HG03575 (cell line): ENCODE data around the gene KLHL29.

Experiments
- ATAC-seq: cut with Tn5 transposase; IDR thresholded peaks from one replicate; pipeline ENCODE4 v1.9.1; 2021; ENCODE audit not compliant: unreplicated experiment, insufficient number of reproducible peaks, low FRiP score; ENCODE audit errors: extremely low read depth

Gene KLHL29

GRCh38 chr2:23418056-23418455, 33.1 kb downstream of the KLHL29 start:
- no peak for ATAC-seq

- no peak for ATAC-seq
These were observed 33.5 kb downstream of the KLHL29 start for GRCh38 chr2:23418461-23418911.

GRCh38 chr2:23419171-23420090, 34.5 kb downstream of the KLHL29 start:
- ATAC-seq = no peak

- no peak for ATAC-seq
These were observed 35.3 kb downstream of the KLHL29 start for GRCh38 chr2:23420091-23420839.

GRCh38 chr2:23420840-23421476, 36.0 kb downstream of the KLHL29 start:
- ATAC-seq = no peak

- no peak for ATAC-seq
These were observed 37.4 kb downstream of the KLHL29 start for GRCh38 chr2:23422089-23423061.

GRCh38 chr2:23423062-23423872, 38.3 kb downstream of the KLHL29 start:
- no peak for ATAC-seq

- no peak for ATAC-seq
These were observed 39.1 kb downstream of the KLHL29 start for GRCh38 chr2:23423873-23424680.

- no peak for ATAC-seq
These were observed 40.4 kb downstream of the KLHL29 start for GRCh38 chr2:23425338-23425871.

- ATAC-seq = no peak
These were observed 40.9 kb downstream of the KLHL29 start for GRCh38 chr2:23425885-23426262.

GRCh38 chr2:23426263-23426905, 41.4 kb downstream of the KLHL29 start:
- ATAC-seq = no peak

- ATAC-seq = no peak
These were observed 42.4 kb downstream of the KLHL29 start for GRCh38 chr2:23427350-23427749.

GRCh38 chr2:23427976-23428375, 43.0 kb downstream of the KLHL29 start:
- no peak for ATAC-seq

GRCh38 chr2:23429036-23429435, 44.1 kb downstream of the KLHL29 start:
- ATAC-seq = no peak

- no peak for ATAC-seq
These were observed 45.3 kb downstream of the KLHL29 start for GRCh38 chr2:23430263-23430662.

GRCh38 chr2:23432531-23432930, 47.6 kb downstream of the KLHL29 start:
- ATAC-seq = no peak
